GM12872 (cell line): ENCODE results near the gene PPP1R3F.
"Not testable (repeated sequence)": the region's sequence is repeated elsewhere in the genome, so short reads cannot be mapped to it uniquely, and the experiment has no call there.

Experiments used
- TF ChIP-seq, protein P1 (sequence below): IDR thresholded peaks from 3 replicates; pipeline ENCODE4 v1.5.1; 2011; ENCODE audit warnings: low read depth, mild to moderate bottlenecking, low read length, moderate library complexity; ENCODE audit not compliant: insufficient read depth

Gene PPP1R3F

DNA sequence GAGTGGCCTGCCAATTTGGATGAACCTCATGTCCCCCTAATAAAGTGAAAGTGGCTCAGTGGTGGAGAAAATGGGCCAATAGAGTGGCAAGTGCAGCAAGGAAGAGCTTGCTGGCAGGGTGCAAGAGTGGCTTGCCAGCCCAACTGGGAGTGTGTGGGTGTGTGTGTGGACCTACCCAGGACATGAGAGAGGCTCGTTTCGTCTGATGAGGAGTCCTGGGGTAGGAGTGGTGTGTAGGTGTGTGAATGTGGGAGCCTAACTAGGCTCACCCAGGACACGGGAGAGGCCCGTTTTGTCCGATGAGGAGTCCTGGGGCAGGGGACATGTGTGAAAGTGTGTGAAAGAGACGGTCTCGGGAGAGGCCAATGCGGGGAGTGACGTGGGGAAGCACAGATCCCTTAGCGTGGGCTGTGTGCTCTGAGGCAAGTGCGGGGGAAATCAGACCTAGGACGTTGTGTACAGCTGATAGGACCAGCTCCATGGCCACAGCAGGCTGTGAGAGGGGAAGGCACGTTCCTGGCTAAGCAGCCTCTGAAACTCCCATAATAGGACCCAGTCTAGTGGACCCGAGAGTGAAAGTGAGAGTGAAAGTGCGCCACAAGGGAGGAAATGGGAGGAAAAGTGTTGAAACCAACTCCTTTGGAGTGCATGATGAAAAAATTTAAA, 39.1 kb downstream of the PPP1R3F start:
- TF ChIP-seq, protein P1, sequence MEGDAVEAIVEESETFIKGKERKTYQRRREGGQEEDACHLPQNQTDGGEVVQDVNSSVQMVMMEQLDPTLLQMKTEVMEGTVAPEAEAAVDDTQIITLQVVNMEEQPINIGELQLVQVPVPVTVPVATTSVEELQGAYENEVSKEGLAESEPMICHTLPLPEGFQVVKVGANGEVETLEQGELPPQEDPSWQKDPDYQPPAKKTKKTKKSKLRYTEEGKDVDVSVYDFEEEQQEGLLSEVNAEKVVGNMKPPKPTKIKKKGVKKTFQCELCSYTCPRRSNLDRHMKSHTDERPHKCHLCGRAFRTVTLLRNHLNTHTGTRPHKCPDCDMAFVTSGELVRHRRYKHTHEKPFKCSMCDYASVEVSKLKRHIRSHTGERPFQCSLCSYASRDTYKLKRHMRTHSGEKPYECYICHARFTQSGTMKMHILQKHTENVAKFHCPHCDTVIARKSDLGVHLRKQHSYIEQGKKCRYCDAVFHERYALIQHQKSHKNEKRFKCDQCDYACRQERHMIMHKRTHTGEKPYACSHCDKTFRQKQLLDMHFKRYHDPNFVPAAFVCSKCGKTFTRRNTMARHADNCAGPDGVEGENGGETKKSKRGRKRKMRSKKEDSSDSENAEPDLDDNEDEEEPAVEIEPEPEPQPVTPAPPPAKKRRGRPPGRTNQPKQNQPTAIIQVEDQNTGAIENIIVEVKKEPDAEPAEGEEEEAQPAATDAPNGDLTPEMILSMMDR: no peak

DNA sequence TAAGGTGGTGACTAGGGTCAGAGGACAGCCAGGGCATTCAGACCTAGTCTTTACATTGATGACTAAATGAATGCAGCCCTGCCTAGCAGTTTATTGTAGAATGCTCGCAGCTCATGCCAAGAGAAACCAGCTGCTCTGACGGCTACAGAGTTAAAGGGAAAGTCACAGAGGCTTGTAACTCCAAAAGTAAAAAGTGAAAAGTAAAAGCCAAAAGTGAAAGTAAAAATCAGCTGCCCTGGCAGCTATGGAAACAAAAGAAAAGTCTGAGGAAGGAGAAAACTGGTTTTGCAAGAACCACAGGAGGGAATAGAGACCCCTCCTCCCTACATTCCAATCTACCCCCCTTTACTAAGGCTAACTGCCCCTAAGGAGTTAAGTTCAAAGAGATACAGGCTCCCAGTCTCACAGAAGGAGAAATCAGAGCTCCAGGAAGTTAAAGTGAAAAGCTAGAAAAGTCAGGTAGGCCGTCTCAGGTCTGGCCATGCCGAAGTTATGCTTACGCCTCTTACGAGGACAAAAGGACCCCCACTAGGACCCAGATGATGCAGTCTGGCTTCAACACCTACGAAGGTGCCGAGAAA, 39.9 kb downstream of the PPP1R3F start:
- TF ChIP-seq, protein P1: no peak

DNA sequence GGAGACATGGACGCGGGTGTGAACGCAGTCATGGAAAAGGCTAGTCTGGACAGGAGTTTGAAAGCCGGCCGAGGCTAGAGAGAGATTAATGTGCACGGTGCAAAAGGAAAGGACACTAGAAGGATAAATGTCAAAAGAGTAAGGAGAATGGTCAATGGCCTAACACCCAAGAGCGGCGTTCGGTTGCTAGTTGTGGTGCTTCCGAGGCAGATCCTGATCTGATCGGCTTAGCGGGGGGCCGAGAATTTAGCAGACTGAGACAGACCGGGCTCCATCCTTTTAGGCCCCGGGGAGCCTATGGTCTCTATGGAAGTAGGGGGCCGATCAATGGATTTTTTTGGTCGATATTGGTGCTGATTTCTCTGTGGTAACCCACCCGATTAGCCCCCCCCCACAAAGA, 40.8 kb downstream of the PPP1R3F start:
- TF ChIP-seq, protein P1: no peak

DNA sequence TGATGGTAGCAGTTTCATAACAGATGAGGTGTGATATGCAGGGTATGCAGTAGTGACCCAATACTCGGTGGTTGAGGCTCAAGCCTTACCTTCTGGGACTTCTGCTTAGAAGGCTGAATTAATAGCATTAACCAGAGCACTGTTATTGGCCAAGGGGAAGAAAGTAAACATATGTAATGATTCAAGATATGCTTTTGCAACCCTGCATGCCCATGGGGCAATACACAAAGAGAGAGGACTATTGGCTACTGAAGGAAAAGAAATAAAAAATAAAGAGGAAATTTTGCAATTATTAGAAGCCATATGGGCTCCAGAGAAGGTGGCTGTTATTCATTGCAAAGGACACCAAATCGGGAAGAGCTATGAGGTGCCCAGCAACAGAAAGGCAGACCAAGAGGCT, 42.6 kb downstream of the PPP1R3F start:
- TF ChIP-seq, protein P1: no peak

DNA sequence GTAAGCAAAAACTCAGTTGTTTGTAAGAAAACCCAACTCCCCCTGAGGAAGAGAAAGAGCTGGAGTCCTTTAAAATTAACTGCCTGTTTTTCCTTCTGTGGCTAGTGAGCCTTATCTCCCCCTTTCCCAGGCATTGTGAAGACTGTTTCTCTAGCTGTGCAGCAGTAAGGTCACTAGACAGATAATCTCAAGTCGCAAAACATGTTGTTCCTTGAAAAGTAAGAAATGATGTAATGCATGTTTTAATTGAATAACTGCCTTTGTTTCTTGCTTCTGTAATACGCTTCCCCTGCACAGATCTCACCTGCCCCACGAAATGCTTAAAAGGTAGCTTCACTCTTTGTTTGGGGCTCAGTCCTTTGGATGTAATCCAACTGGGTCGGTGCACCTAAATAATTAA, 46.5 kb downstream of the PPP1R3F start:
- TF ChIP-seq, protein P1: no peak

DNA sequence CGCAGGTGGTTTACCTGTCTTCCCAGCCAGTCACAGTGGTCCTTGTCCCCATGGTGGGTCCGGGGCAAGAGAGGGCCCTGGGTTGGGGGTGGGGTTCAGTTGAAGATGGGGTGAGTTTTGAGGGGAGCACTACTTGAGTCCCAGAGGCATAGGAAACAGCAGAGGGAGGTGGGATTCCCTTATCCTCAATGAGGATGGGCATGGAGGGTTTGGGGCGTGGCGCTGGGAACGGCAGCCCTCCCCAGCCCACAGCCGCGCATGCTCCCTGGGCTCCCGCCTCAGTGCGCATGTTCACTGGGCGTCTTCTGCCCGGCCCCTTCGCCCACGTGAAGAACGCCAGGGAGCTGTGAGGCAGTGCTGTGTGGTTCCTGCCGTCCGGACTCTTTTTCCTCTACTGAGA, 52.1 kb downstream of the PPP1R3F start, which contains the start of gene GAGE12J:
GAGE12J (plus strand) TSS at position 301 of the 400 bp plus-strand sequence. CDS start 1,157 bp downstream, outside the sequence.
- TF ChIP-seq, protein P1: not testable (repeated sequence)

DNA sequence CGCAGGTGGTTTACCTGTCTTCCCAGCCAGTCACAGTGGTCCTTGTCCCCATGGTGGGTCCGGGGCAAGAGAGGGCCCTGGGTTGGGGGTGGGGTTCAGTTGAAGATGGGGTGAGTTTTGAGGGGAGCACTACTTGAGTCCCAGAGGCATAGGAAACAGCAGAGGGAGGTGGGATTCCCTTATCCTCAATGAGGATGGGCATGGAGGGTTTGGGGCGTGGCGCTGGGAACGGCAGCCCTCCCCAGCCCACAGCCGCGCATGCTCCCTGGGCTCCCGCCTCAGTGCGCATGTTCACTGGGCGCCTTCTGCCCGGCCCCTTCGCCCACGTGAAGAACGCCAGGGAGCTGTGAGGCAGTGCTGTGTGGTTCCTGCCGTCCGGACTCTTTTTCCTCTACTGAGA, 61.7 kb downstream of the PPP1R3F start, which contains the start of gene GAGE13:
GAGE13 (plus strand) TSS at position 301 of the 400 bp plus-strand sequence. CDS start 1,156 bp downstream, outside the sequence.
- TF ChIP-seq, protein P1: not testable (repeated sequence)
